B cell (primary cell): Measurements from ENCODE around the gene NPHP4.

Experiments
- EZH2 ChIP-seq: IDR thresholded peaks from 2 replicates; pipeline ENCODE4 v1.6.1; 2012; ENCODE audit warnings: borderline replicate concordance, low read depth, mild to moderate bottlenecking, moderate library complexity, low read length; ENCODE audit not compliant: insufficient read depth, poor library complexity, severe bottlenecking
- TF ChIP-seq, protein P1 (sequence below): fragments of 200-600 bp; IDR thresholded peaks from one replicate; pipeline ENCODE4 v1.8.0; 2022; ENCODE audit warnings: antibody characterized with exemption, mild to moderate bottlenecking

DNA sequence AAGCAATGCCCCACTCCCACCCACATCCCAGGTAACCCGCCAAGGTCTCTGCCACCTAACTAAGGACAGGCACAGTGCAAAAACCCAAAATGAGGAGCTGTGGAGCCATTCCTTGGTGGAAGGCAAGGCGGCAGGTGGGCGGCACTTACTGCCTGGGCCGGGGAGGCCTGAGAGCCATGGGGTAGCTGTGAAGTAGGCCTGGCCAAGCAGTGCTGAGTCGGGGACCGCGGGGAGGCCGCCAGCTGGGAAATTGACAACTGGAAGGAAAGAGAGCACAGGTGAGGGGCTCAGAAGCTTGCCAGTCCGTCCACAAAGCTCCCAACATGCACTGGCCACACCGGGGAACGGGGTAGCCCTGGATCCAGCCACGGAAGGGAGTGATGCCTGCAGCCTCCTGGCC, 85.3 kb downstream of the NPHP4 start:
- TF ChIP-seq, protein P1, sequence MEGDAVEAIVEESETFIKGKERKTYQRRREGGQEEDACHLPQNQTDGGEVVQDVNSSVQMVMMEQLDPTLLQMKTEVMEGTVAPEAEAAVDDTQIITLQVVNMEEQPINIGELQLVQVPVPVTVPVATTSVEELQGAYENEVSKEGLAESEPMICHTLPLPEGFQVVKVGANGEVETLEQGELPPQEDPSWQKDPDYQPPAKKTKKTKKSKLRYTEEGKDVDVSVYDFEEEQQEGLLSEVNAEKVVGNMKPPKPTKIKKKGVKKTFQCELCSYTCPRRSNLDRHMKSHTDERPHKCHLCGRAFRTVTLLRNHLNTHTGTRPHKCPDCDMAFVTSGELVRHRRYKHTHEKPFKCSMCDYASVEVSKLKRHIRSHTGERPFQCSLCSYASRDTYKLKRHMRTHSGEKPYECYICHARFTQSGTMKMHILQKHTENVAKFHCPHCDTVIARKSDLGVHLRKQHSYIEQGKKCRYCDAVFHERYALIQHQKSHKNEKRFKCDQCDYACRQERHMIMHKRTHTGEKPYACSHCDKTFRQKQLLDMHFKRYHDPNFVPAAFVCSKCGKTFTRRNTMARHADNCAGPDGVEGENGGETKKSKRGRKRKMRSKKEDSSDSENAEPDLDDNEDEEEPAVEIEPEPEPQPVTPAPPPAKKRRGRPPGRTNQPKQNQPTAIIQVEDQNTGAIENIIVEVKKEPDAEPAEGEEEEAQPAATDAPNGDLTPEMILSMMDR: no peak
- no peak for TF ChIP-seq EZH2
